GM23248 (cell line): Measurements from ENCODE around the gene RALGDS. TPM values are rescaled to one million over a fixed set of nuclear protein-coding genes. Genes with fewer than 3 reads are reported as not detected.

ENCODE experiments used
- DNase-seq: peaks from one replicate; pipeline ENCODE4 v3.0.0-alpha.2; 2015
- H2AFZ ChIP-seq: fragments of 200-600 bp; sonication (generic); 2 replicates; pipeline ENCODE4 v1.6.1; 2016; ENCODE audit warnings: antibody characterized with exemption
- H3F3A ChIP-seq: fragments of 200-600 bp; sonication (generic); 2 replicates; pipeline ENCODE4 v1.6.1; 2016; ENCODE audit warnings: mild to moderate bottlenecking, antibody characterized with exemption, mixed run types; ENCODE audit not compliant: insufficient read depth
- H3K27ac ChIP-seq: fragments of 200-600 bp; sonication (generic); 2 replicates; pipeline ENCODE4 v1.5.1; 2016; ENCODE audit warnings: mild to moderate bottlenecking
- H3K27me3 ChIP-seq: fragments of 200-600 bp; sonication (generic); replicated peaks from 2 replicates; pipeline ENCODE4 v1.6.1; 2016; ENCODE audit warnings: mild to moderate bottlenecking; ENCODE audit not compliant: insufficient read depth
- H3K36me3 ChIP-seq: fragments of 200-600 bp; sonication (generic); 2 replicates; pipeline ENCODE4 v1.6.1; 2016; ENCODE audit warnings: low read depth, mild to moderate bottlenecking
- H3K4me1 ChIP-seq: fragments of 200-600 bp; sonication (generic); 2 replicates; pipeline ENCODE4 v1.6.1; 2016; ENCODE audit warnings: mild to moderate bottlenecking; ENCODE audit not compliant: insufficient read depth
- H3K4me2 ChIP-seq: fragments of 200-600 bp; sonication (generic); one replicate; pipeline ENCODE4 v1.6.1; 2016; ENCODE audit warnings: mild to moderate bottlenecking; ENCODE audit not compliant: unreplicated experiment
- H3K4me3 ChIP-seq: fragments of 200-600 bp; sonication (generic); 2 replicates; pipeline ENCODE4 v1.5.1; 2016; ENCODE audit warnings: mild to moderate bottlenecking
- H3K79me2 ChIP-seq: fragments of 200-600 bp; sonication (generic); 2 replicates; pipeline ENCODE4 v1.6.1; 2016; ENCODE audit warnings: mild to moderate bottlenecking; ENCODE audit not compliant: insufficient read depth
- H3K9ac ChIP-seq: fragments of 200-600 bp; sonication (generic); 2 replicates; pipeline ENCODE4 v1.6.1; 2016; ENCODE audit warnings: mild to moderate bottlenecking
- H3K9me2 ChIP-seq: fragments of 200-600 bp; sonication (generic); 2 replicates; pipeline ENCODE4 v1.6.1; 2016; ENCODE audit warnings: mixed run types, mild to moderate bottlenecking, moderate library complexity; ENCODE audit not compliant: insufficient read depth
- H3K9me3 ChIP-seq: fragments of 200-600 bp; sonication (generic); one replicate; pipeline ENCODE4 v1.6.1; 2017; ENCODE audit warnings: low read depth
- H4K20me1 ChIP-seq: fragments of 200-600 bp; sonication (generic); 2 replicates; pipeline ENCODE4 v1.6.0; 2016; ENCODE audit not compliant: insufficient read depth
- EZH2 ChIP-seq: fragments of 200-600 bp; sonication (generic); IDR thresholded peaks from 2 replicates; pipeline ENCODE4 v1.6.1; 2018; ENCODE audit warnings: antibody characterized with exemption, mild to moderate bottlenecking; ENCODE audit not compliant: insufficient read depth, poor library complexity, severe bottlenecking
- EZH2phosphoT487 ChIP-seq: fragments of 200-600 bp; sonication (generic); IDR thresholded peaks from 2 replicates; pipeline ENCODE4 v1.6.1; 2018; ENCODE audit warnings: antibody characterized with exemption, moderate library complexity, mild to moderate bottlenecking, low read depth; ENCODE audit not compliant: insufficient read depth
- WGBS, 2 experiments: methylation state at CpG; one replicate each; pipeline ENCODE4 v1.1.6; 2015 to 2017; ENCODE audit warnings: low lambda C conversion rate in 2 of 2, low coverage in 1 of 2; ENCODE audit errors: missing lambda C conversion rate in 2 of 2; 5-methylcytosine and 5-hydroxymethylcytosine counted together
- in situ Hi-C: fragments of 300-500 bp; cut with MboI; formaldehyde crosslinking; loops from 2 replicates; pipeline ENCODE4 v1.15.0; 2020
- polyA plus RNA-seq: library from polyadenylated mRNA; unstranded; fragments of >200 nt; fragmentation: Nextera tagmentation; extraction: Ambion mirVana; gene quantifications from 2 replicates; pipeline ENCODE4 v1.2.1, GENCODE V29; 2016
- total RNA-seq: library from RNA; depleted of rRNA; stranded (reverse); fragments of >200 nt; shearing (Covaris generic); gene quantifications from 2 replicates; pipeline ENCODE4 v1.2.3, GENCODE V29; 2014

Gene RALGDS
- total and polyA plus RNA-seq, 2 experiments from 2014 or later, result 8.9 to 21.7 TPM

GRCh38 chr9:133134388-133135145, 13.5 kb upstream of the RALGDS start:
- Histone ChIP-seq H3K4me3 (no peak overlapping the region), H3K9me3 (no peaks in the 10 kb centered on the region), H3K4me1 (peaks cover 36% of the 10 kb centered on the region), H3K27ac (peak overlapping the region; percentile 89), H3K9me2 (no peaks in the 10 kb centered on the region), H3K4me2 (peak overlapping the region; percentile 63), H4K20me1 (no peaks in the 10 kb centered on the region), H3K9ac (peak overlapping the region; percentile 82), H2AFZ (no peak overlapping the region), H3K79me2 (peaks cover 27% of the 10 kb centered on the region), H3K27me3 (no peaks in the 10 kb centered on the region), H3F3A (peaks cover 20% of the 10 kb centered on the region), H3K36me3 (no peaks in the 10 kb centered on the region)
- in situ Hi-C loops, result no loop called here
- TF ChIP-seq EZH2phosphoT487, result no peak
- no peak for TF ChIP-seq EZH2
- DNase-seq, result peak; percentile 33
- 72 to 76% methylated on average over 11 of the region's 11 CpGs for WGBS, 2 experiments

- DNase-seq, result peak; percentile 99
- Histone ChIP-seq H3K36me3 (no peaks in the 10 kb centered on the region), H3K4me3 (no peak overlapping the region), H3K9me3 (no peaks in the 10 kb centered on the region), H3K79me2 (peaks cover 20% of the 10 kb centered on the region), H3K27ac (peak overlapping the region; percentile 89), H3K9me2 (no peaks in the 10 kb centered on the region), H3K4me1 (peaks cover 36% of the 10 kb centered on the region), H4K20me1 (no peaks in the 10 kb centered on the region), H3K9ac (peak overlapping the region; percentile 82), H3F3A (peaks cover 20% of the 10 kb centered on the region), H3K27me3 (no peaks in the 10 kb centered on the region), H2AFZ (no peak overlapping the region), H3K4me2 (peak overlapping the region; percentile 63)
- 16 to 20% methylated on average over 20 to 21 of the region's 21 CpGs for WGBS, 2 experiments
- in situ Hi-C loops, result no loop called here
- TF ChIP-seq EZH2 (no peak), EZH2phosphoT487 (no peak)
Observed at GRCh38 chr9:133133681-133134387, 12.8 kb upstream of the RALGDS start.

- Histone ChIP-seq H3K27me3 (no peaks in the 10 kb centered on the region), H3K4me3 (no peak overlapping the region), H3K9me3 (no peaks in the 10 kb centered on the region), H3K4me1 (peaks cover 36% of the 10 kb centered on the region), H3K27ac (no peak overlapping the region), H3F3A (peaks cover 20% of the 10 kb centered on the region), H3K79me2 (peaks cover 18% of the 10 kb centered on the region), H4K20me1 (no peaks in the 10 kb centered on the region), H3K36me3 (no peaks in the 10 kb centered on the region), H2AFZ (no peak overlapping the region), H3K9me2 (no peaks in the 10 kb centered on the region), H3K9ac (no peak overlapping the region), H3K4me2 (no peak overlapping the region)
- in situ Hi-C loops, result no loop called here
- no peak for DNase-seq
- 93 to 95% methylated on average over 16 of the region's 16 CpGs for WGBS, 2 experiments
- no peak for TF ChIP-seq EZH2
Observed at GRCh38 chr9:133132174-133132573, 11.1 kb upstream of the RALGDS start.

- Histone ChIP-seq H3K36me3 (no peaks in the 10 kb centered on the region), H3K27me3 (no peaks in the 10 kb centered on the region), H3K9me3 (no peaks in the 10 kb centered on the region), H3K4me1 (peaks cover 40% of the 10 kb centered on the region), H3K4me3 (no peak overlapping the region), H3K27ac (no peak overlapping the region), H3K4me2 (no peak overlapping the region), H3K79me2 (peaks cover 17% of the 10 kb centered on the region), H3F3A (peaks cover 20% of the 10 kb centered on the region), H3K9me2 (no peaks in the 10 kb centered on the region), H4K20me1 (no peaks in the 10 kb centered on the region), H3K9ac (no peak overlapping the region), H2AFZ (no peak overlapping the region)
- WGBS, 2 experiments, result 80 to 84% methylated on average over 5 of the region's 5 CpGs
- TF ChIP-seq EZH2, result no peak
- no peak for TF ChIP-seq EZH2phosphoT487
- in situ Hi-C loops, result no loop called here
- DNase-seq, result peak; percentile 51
Observed at GRCh38 chr9:133131506-133131905, 10.5 kb upstream of the RALGDS start.
